Germinal center (tissue), 1 donor: ENCODE results near the gene TRIP4.
"Not testable (repeated sequence)": the region's sequence is repeated elsewhere in the genome, so short reads cannot be mapped to it uniquely, and the experiment has no call there.

Source experiments
- DNase-seq: peaks from one replicate; pipeline ENCODE4 v3.0.0; 2012; ENCODE audit warnings: mixed read lengths, low spot score

TRIP4 gene

GRCh38 chr15:64490598-64491259 is 103.1 kb downstream of the TRIP4 start:
- no peak for DNase-seq

GRCh38 chr15:64493641-64494040 is 106.0 kb downstream of the TRIP4 start:
- no peak for DNase-seq

- not testable (repeated sequence) for DNase-seq
Measured at GRCh38 chr15:64495968-64496367, 108.3 kb downstream of the TRIP4 start.

GRCh38 chr15:64500695-64501395 is 113.2 kb downstream of the TRIP4 start:
- DNase-seq, result no peak

GRCh38 chr15:64501396-64501715 is 113.7 kb downstream of the TRIP4 start:
- DNase-seq, result no peak

- no peak for DNase-seq
Measured at GRCh38 chr15:64502151-64502550, 114.5 kb downstream of the TRIP4 start.

- no peak for DNase-seq
Measured at GRCh38 chr15:64502551-64502950, 114.9 kb downstream of the TRIP4 start.

GRCh38 chr15:64503197-64503596 is 115.6 kb downstream of the TRIP4 start:
- no peak for DNase-seq

GRCh38 chr15:64503640-64504039 is 116.0 kb downstream of the TRIP4 start:
- no peak for DNase-seq
